Raji (cell line): ENCODE data around the gene OGFRL1.

Source experiments
- POLR2A ChIP-seq: IDR thresholded peaks from 2 replicates; pipeline ENCODE4 v1.6.1; 2011; ENCODE audit warnings: low read depth, low read length, control low read depth; ENCODE audit not compliant: insufficient read depth

The OGFRL1 gene

DNA sequence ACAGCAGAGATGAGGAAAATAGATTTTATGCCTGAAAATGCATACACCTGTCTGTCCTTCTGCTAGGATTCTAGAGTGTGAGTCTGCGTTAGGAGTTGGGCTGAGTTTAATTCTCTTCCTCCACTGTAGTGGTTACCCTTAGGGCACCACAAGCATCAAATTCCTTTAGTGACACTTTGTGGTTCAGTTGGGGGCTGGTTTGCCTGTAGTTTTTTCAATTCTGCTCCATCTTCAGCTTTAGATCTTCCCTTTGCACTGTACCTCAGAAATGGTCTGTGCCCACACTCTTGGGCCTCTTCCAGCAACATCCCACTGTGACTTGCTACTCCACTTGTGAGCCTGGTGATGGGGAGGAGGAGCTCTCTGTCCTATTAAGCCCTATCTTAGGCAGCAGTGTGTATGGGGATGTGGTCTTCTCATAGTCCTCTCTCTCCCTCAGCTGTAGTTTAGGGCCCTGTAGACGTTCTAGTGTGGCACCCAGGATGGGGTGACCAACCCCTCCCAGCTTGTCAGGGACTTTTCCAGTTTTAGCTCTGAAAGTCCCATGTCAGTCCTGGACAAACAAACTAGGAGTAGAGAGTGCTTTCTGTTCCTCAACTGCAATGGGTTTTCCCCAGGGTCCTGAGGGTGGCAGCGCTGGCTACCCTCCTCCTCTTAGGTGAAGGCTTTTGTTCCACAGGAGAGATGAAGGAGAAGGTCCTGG, 19.7 kb upstream of the OGFRL1 start:
- TF ChIP-seq POLR2A: no peak

DNA sequence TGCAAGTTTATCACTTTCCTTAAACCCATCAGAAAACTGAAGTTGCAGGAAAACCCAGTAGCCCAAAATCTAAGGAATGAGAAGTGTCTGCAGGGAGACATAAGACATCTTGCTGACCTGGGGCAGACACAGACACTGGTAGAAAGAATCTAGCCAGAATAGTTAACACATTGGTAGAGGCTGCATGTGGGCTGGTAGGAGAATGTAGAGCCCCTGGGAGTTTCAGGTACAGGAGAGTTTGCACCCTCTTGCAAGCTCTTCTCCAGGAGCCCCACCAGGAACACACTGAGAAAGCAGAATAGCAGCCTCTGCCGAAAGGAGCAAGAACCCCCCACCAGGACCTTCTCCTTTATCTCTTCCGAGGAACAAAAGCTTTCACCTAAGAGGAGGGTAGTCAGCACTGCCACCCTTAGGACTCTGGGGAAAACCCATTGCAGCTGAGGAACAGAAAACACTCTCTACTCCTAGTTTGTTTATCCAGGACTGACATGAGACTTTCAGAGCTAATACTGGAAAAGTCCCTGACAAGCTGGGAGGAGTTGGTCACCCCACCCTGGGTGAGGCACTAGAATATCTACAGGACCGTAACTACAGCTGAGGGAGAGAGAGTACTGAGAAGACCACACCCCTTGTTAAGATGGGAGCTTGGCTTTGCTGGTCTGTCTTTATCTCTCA, 10.5 kb upstream of the OGFRL1 start:
- no peak for TF ChIP-seq POLR2A

GRCh38 chr6:71279321-71279720, 9.3 kb upstream of the OGFRL1 start:
- no peak for TF ChIP-seq POLR2A

DNA sequence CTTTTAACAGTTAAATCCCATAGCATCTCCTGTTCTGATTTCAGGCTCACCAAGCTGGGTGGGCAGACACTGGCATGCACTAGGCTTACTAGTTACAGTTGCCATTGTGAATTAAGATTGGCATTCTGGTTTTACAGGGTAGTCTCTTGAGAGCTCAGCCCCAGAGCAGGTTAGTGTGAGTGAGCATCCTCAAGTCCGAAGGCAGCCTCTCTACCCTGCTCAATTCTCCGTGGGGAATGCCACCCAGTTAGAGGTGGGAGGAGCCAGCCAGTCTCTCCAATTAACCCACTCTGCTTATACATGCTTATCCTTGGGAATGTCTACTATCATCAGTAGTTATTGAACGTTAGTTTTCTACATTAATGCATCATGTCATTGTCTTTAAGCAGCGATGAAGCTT, 8.9 kb upstream of the OGFRL1 start:
- TF ChIP-seq POLR2A: no peak

GRCh38 chr6:71280701-71281100, 7.9 kb upstream of the OGFRL1 start:
- TF ChIP-seq POLR2A: no peak

- no peak for TF ChIP-seq POLR2A
Measured at GRCh38 chr6:71284785-71285184, 3.8 kb upstream of the OGFRL1 start.

GRCh38 chr6:71287038-71287437, 1.6 kb upstream of the OGFRL1 start:
- TF ChIP-seq POLR2A: peak; percentile 51; the same call in 1 of the 2 replicates

GRCh38 chr6:71287926-71288227, 734 bp upstream of the OGFRL1 start:
- no peak for TF ChIP-seq POLR2A

- TF ChIP-seq POLR2A: peak; percentile 47; the same call in 1 of the 2 replicates
Measured at GRCh38 chr6:71289039-71289801, 609 bp downstream of the OGFRL1 start.

DNA sequence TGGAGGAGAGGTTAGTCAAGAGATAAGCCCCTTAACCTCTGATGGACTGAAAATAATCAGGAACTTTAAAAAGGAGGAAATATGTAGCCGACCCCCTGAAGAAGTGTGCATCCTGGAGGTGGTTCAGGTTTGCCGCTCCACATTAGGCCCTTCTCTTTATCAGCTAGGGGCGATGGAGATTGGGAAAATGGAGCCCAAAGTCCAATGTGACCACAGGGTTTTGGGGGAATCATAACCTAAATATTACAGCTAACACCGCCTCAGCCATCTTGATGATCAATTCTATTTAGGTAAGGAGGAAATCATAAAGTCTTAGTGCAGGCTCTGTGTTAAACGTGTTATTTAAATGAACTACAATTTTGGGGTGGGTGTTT, 1.2 kb downstream of the OGFRL1 start:
- no peak for TF ChIP-seq POLR2A

DNA sequence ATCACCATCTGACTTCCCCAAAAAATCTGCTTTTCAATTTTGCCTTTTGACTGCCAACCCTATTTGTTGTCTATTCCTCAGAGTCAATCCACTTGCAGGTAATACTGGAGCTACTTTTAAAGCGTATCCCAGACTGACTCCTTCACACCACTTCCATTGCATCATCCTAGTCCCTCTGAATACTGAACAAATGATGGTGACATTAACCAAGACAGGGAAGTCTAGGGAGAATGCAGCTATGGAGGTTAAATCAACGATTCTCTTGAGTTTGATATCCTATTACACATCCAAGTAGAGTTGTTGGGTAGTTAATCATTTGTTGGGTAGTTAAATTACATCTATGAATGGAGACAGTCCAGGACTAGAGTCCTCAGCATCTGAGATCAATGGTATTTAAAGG, 2.0 kb downstream of the OGFRL1 start:
- TF ChIP-seq POLR2A: no peak

- no peak for TF ChIP-seq POLR2A
Measured at GRCh38 chr6:71292001-71292400, 3.4 kb downstream of the OGFRL1 start.

GRCh38 chr6:71294121-71294523, 5.5 kb downstream of the OGFRL1 start:
- no peak for TF ChIP-seq POLR2A

GRCh38 chr6:71298459-71298858, 9.8 kb downstream of the OGFRL1 start:
- no peak for TF ChIP-seq POLR2A

GRCh38 chr6:71299541-71300470, 11.2 kb downstream of the OGFRL1 start:
- TF ChIP-seq POLR2A: no peak
